HL-60 (cell line): ENCODE measurements around the gene IMMP2L.
A peak's percentile ranks its signal among the peaks of the same experiment; 100 is the strongest.

Experiments used
- DNase-seq, 2 experiments: peaks; one replicate each; pipeline ENCODE4 v3.0.0-alpha.2; 2010 to 2020; ENCODE audit warnings: low read depth in 1 of 2, low spot score in 1 of 2
- H3K27ac ChIP-seq: fragments of 250-450 bp; sonication (Bioruptor Pico); replicated peaks from 2 replicates; pipeline ENCODE4 v1.5.1; 2020; ENCODE audit warnings: mild to moderate bottlenecking, moderate library complexity
- H3K27me3 ChIP-seq: fragments of 250-450 bp; sonication (Bioruptor Pico); 2 replicates; pipeline ENCODE4 v1.5.1; 2021; ENCODE audit warnings: mild to moderate bottlenecking, moderate library complexity; ENCODE audit not compliant: insufficient read depth, poor library complexity, severe bottlenecking
- H3K4me3 ChIP-seq: replicated peaks from 2 replicates; pipeline ENCODE4 v1.5.1; 2011; ENCODE audit warnings: mild to moderate bottlenecking, control low read depth, low read length; ENCODE audit not compliant: insufficient read depth
- GABPA ChIP-seq: IDR thresholded peaks from 2 replicates; pipeline ENCODE4 v1.6.1; 2012; ENCODE audit warnings: low read depth
- POLR2AphosphoS5 ChIP-seq: IDR thresholded peaks from 2 replicates; pipeline ENCODE4 v1.6.1; 2012; ENCODE audit warnings: low read depth
- SPI1 ChIP-seq: IDR thresholded peaks from 2 replicates; pipeline ENCODE4 v1.6.1; 2012; ENCODE audit warnings: low read depth, mild to moderate bottlenecking, borderline replicate concordance
- TF ChIP-seq, protein P1 (sequence below): IDR thresholded peaks from one replicate; pipeline ENCODE4 v1.5.1; 2011; ENCODE audit warnings: low read length, control low read depth, inconsistent platforms; ENCODE audit not compliant: insufficient read depth
- TF ChIP-seq, protein P2 (sequence below): IDR thresholded peaks from 2 replicates; pipeline ENCODE4 v1.6.1; 2012; ENCODE audit warnings: low read depth; ENCODE audit not compliant: insufficient replicate concordance

The IMMP2L gene

GRCh38 chr7:111405621-111406020, 156.7 kb downstream of the IMMP2L start:
- no peak for TF ChIP-seq GABPA
- no peak for TF ChIP-seq SPI1
- TF ChIP-seq, protein P1, sequence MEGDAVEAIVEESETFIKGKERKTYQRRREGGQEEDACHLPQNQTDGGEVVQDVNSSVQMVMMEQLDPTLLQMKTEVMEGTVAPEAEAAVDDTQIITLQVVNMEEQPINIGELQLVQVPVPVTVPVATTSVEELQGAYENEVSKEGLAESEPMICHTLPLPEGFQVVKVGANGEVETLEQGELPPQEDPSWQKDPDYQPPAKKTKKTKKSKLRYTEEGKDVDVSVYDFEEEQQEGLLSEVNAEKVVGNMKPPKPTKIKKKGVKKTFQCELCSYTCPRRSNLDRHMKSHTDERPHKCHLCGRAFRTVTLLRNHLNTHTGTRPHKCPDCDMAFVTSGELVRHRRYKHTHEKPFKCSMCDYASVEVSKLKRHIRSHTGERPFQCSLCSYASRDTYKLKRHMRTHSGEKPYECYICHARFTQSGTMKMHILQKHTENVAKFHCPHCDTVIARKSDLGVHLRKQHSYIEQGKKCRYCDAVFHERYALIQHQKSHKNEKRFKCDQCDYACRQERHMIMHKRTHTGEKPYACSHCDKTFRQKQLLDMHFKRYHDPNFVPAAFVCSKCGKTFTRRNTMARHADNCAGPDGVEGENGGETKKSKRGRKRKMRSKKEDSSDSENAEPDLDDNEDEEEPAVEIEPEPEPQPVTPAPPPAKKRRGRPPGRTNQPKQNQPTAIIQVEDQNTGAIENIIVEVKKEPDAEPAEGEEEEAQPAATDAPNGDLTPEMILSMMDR = no peak
- Histone ChIP-seq H3K4me3 (no peak overlapping the region), H3K27me3 (no peaks in the 10 kb centered on the region), H3K27ac (no peak overlapping the region)
- DNase-seq = no peak

GRCh38 chr7:111401516-111401915, 160.8 kb downstream of the IMMP2L start:
- TF ChIP-seq POLR2AphosphoS5 (no peak), GABPA (no peak), SPI1 (no peak)
- TF ChIP-seq, protein P2, sequence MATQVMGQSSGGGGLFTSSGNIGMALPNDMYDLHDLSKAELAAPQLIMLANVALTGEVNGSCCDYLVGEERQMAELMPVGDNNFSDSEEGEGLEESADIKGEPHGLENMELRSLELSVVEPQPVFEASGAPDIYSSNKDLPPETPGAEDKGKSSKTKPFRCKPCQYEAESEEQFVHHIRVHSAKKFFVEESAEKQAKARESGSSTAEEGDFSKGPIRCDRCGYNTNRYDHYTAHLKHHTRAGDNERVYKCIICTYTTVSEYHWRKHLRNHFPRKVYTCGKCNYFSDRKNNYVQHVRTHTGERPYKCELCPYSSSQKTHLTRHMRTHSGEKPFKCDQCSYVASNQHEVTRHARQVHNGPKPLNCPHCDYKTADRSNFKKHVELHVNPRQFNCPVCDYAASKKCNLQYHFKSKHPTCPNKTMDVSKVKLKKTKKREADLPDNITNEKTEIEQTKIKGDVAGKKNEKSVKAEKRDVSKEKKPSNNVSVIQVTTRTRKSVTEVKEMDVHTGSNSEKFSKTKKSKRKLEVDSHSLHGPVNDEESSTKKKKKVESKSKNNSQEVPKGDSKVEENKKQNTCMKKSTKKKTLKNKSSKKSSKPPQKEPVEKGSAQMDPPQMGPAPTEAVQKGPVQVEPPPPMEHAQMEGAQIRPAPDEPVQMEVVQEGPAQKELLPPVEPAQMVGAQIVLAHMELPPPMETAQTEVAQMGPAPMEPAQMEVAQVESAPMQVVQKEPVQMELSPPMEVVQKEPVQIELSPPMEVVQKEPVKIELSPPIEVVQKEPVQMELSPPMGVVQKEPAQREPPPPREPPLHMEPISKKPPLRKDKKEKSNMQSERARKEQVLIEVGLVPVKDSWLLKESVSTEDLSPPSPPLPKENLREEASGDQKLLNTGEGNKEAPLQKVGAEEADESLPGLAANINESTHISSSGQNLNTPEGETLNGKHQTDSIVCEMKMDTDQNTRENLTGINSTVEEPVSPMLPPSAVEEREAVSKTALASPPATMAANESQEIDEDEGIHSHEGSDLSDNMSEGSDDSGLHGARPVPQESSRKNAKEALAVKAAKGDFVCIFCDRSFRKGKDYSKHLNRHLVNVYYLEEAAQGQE = no peak
- TF ChIP-seq, protein P1 = no peak
- DNase-seq = peak in 1 of 2 experiments; percentile 2
- Histone ChIP-seq H3K27me3 (no peaks in the 10 kb centered on the region), H3K27ac (no peak overlapping the region), H3K4me3 (no peak overlapping the region)

DNA sequence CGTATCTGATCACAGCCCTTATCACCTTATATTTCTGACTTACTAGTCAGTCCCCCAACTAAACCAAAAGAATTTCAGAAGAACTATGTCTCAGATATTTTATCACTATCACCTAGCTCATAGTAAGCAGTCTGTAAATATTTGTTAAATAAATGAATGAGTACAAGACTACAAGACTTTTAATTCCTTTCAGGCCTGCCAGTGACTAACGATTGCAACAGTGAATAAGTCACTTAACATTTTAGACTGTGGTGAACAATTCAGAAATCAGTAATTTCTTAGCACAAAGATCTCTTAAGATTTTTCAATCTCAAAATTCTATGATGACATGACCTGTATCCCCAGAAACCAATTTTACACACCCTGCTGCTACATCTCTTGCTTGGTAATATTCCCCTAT, 162.2 kb downstream of the IMMP2L start:
- H3K27ac ChIP-seq = no peak overlapping the region

More for the DNA sequence above, 162.2 kb downstream of the IMMP2L start:
- no peak for DNase-seq
- H3K27me3 ChIP-seq = no peaks in the 10 kb centered on the region
- TF ChIP-seq GABPA = no peak
- TF ChIP-seq, protein P1 = no peak
- TF ChIP-seq, protein P2 = no peak
- TF ChIP-seq POLR2AphosphoS5 = no peak
- no peak for TF ChIP-seq SPI1
- no peak overlapping the region for H3K4me3 ChIP-seq
